B cell (primary cell): ENCODE measurements around the gene ENO2. TPM values are rescaled to one million over a fixed set of nuclear protein-coding genes. Genes with fewer than 3 reads are reported as not detected.
"Not testable (repeated sequence)": the region's sequence is repeated elsewhere in the genome, so short reads cannot be mapped to it uniquely, and the experiment has no call there.

Source experiments
- ATAC-seq: fragments of 200-7000 bp; cut with Tn5 transposase; one replicate; pipeline ENCODE4 v1.10.0; 2021; ENCODE audit warnings: low read depth, mild to moderate bottlenecking, moderate number of reproducible peaks, moderate library complexity
- CTCF ChIA-PET: fragments of 350-600 bp; sonication (Branson Sonifier 250); formaldehyde crosslinking; loops from one replicate; lab custom pipeline; 2021; ENCODE audit warnings: antibody characterized with exemption, inconsistent platforms; lab: Charles Lee
- POLR2A ChIA-PET: fragments of 350-600 bp; sonication (Branson Sonifier 250); formaldehyde crosslinking; loops from one replicate; lab custom pipeline; 2021; ENCODE audit warnings: antibody characterized with exemption; lab: Charles Lee
- DNase-seq: peaks from one replicate; pipeline ENCODE4 v3.0.0; 2013
- H2AFZ ChIP-seq: 2 replicates; pipeline ENCODE4 v1.6.1; 2012; ENCODE audit warnings: mild to moderate bottlenecking, low read depth, low read length; ENCODE audit not compliant: insufficient read depth, poor library complexity, severe bottlenecking
- H3K27ac ChIP-seq, 2 donors: 1 replicate in 1 of 2; 2 replicates in 1 of 2; pipeline ENCODE4 v1.5.1; 2012 to 2013; ENCODE audit warnings: low read length in 2 of 2, mild to moderate bottlenecking in 2 of 2, moderate library complexity in 1 of 2
- H3K27me3 ChIP-seq, 4 experiments: fragments of 200-600 bp in 1 of 4; sonication (generic) in 1 of 4; replicated peaks in 1 of 4; 1 replicate in 2 of 4; 2 replicates in 2 of 4; pipeline versions ENCODE4 v1.6.1 to v1.7.0; 2013 to 2016; ENCODE audit warnings: low read length in 3 of 4, mild to moderate bottlenecking in 2 of 4, mixed read lengths in 1 of 4, moderate library complexity in 1 of 4; ENCODE audit not compliant: insufficient read depth in 4 of 4, control insufficient read depth in 3 of 4; ENCODE audit errors: control extremely low read depth in 1 of 4
- H3K36me3 ChIP-seq, 2 experiments: replicated peaks in 1 of 2; 1 replicate in 1 of 2; 2 replicates in 1 of 2; pipeline versions ENCODE4 v1.6.1 to v1.7.1; 2013; ENCODE audit warnings: low read length in 1 of 2; ENCODE audit not compliant: insufficient read depth in 2 of 2, control insufficient read depth in 1 of 2; ENCODE audit errors: control extremely low read depth in 1 of 2, extremely low read depth in 1 of 2
- H3K4me1 ChIP-seq, 2 donors: fragments of 200-600 bp in 1 of 2; sonication (generic) in 1 of 2; 1 replicate in 1 of 2; 2 replicates in 1 of 2; pipeline versions ENCODE4 v1.5.1 to v1.6.1; 2013 to 2017; ENCODE audit warnings: low read length in 2 of 2; ENCODE audit not compliant: control insufficient read depth in 2 of 2, insufficient read depth in 2 of 2
- H3K4me2 ChIP-seq: replicated peaks from 2 replicates; pipeline ENCODE3; 2012; ENCODE audit warnings: mild to moderate bottlenecking, low read depth, low read length; ENCODE audit not compliant: poor library complexity, severe bottlenecking
- H3K4me3 ChIP-seq, 5 experiments: fragments of 200-600 bp in 1 of 5; sonication (generic) in 1 of 5; 1 replicate in 3 of 5; 2 replicates in 2 of 5; pipeline versions ENCODE4 v1.5.1 to v1.7.0; 2011 to 2016; ENCODE audit warnings: low read length in 4 of 5, mild to moderate bottlenecking in 4 of 5, low read depth in 2 of 5, control low read depth in 1 of 5, moderate library complexity in 1 of 5; ENCODE audit not compliant: insufficient read depth in 1 of 5; ENCODE audit errors: control extremely low read depth in 1 of 5, extremely low read depth in 1 of 5
- H3K79me2 ChIP-seq: fragments of 200-600 bp; sonication (generic); one replicate; pipeline ENCODE4 v1.6.0; 2016; ENCODE audit warnings: low read length; ENCODE audit not compliant: control insufficient read depth, insufficient read depth
- H3K9ac ChIP-seq: fragments of 200-600 bp; sonication (generic); 2 replicates; pipeline ENCODE4 v1.6.1; 2017; ENCODE audit warnings: mild to moderate bottlenecking, low read length, moderate library complexity
- H3K9me3 ChIP-seq, 3 donors: one replicate each; pipeline versions ENCODE4 v1.6.1 to v1.7.1; 2013; ENCODE audit warnings: low read length in 2 of 3; ENCODE audit not compliant: control insufficient read depth in 2 of 3, insufficient read depth in 1 of 3; ENCODE audit errors: control extremely low read depth in 1 of 3
- H4K20me1 ChIP-seq: 2 replicates; pipeline ENCODE4 v1.6.0; 2012; ENCODE audit warnings: mild to moderate bottlenecking, low read length; ENCODE audit not compliant: insufficient read depth, control insufficient read depth, poor library complexity, severe bottlenecking
- H3K27ac Mint-ChIP-seq: one replicate; pipeline ENCODE4 v1.8.0; 2021; ENCODE audit warnings: mixed read lengths
- H3K27me3 Mint-ChIP-seq: one replicate; pipeline ENCODE4 v1.8.0; 2021; ENCODE audit warnings: mixed read lengths
- H3K4me1 Mint-ChIP-seq: one replicate; pipeline ENCODE4 v1.8.0; 2021; ENCODE audit warnings: mixed read lengths
- H3K4me3 Mint-ChIP-seq: one replicate; pipeline ENCODE4 v1.8.0; 2021; ENCODE audit warnings: mixed read lengths
- H3K9me3 Mint-ChIP-seq: one replicate; pipeline ENCODE4 v1.8.0; 2022; ENCODE audit warnings: mixed read lengths; ENCODE audit not compliant: insufficient read depth
- EZH2 ChIP-seq: IDR thresholded peaks from 2 replicates; pipeline ENCODE4 v1.6.1; 2012; ENCODE audit warnings: borderline replicate concordance, low read depth, mild to moderate bottlenecking, moderate library complexity, low read length; ENCODE audit not compliant: insufficient read depth, poor library complexity, severe bottlenecking
- WGBS: methylation state at CpG from one replicate; pipeline ENCODE4 v1.1.5; 2013; ENCODE audit warnings: missing lambda C conversion rate; ENCODE audit not compliant: insufficient coverage; 5-methylcytosine and 5-hydroxymethylcytosine counted together
- intact Hi-C: fragments of 100-400 bp; cut with micrococcal nuclease; formaldehyde crosslinking; loops from one replicate; pipeline ENCODE4 v1.10.0; 2022
- polyA plus RNA-seq: library from polyadenylated mRNA; depleted of rRNA; stranded (reverse); fragments of >200 nt; gene quantifications from 2 replicates; pipeline ENCODE4 v1.2.3, GENCODE V29; 2012
- total RNA-seq, 2 donors: library from RNA; stranded (reverse); fragments of 120-200 nt in 1 of 2; gene quantifications; 1 replicate in 1 of 2; 2 replicates in 1 of 2; pipeline versions ENCODE4 v1.2.3 to v1.2.4, GENCODE V29; 2013 to 2022
- TF ChIP-seq, protein P1 (sequence below): fragments of 200-600 bp; IDR thresholded peaks from one replicate; pipeline ENCODE4 v1.8.0; 2022; ENCODE audit warnings: antibody characterized with exemption, mild to moderate bottlenecking

Gene ENO2
- total and polyA plus RNA-seq, 2 donors (not counting 1 experiment from before 2014, with no cell fraction given), result 42.5 to 55.3 TPM

DNA sequence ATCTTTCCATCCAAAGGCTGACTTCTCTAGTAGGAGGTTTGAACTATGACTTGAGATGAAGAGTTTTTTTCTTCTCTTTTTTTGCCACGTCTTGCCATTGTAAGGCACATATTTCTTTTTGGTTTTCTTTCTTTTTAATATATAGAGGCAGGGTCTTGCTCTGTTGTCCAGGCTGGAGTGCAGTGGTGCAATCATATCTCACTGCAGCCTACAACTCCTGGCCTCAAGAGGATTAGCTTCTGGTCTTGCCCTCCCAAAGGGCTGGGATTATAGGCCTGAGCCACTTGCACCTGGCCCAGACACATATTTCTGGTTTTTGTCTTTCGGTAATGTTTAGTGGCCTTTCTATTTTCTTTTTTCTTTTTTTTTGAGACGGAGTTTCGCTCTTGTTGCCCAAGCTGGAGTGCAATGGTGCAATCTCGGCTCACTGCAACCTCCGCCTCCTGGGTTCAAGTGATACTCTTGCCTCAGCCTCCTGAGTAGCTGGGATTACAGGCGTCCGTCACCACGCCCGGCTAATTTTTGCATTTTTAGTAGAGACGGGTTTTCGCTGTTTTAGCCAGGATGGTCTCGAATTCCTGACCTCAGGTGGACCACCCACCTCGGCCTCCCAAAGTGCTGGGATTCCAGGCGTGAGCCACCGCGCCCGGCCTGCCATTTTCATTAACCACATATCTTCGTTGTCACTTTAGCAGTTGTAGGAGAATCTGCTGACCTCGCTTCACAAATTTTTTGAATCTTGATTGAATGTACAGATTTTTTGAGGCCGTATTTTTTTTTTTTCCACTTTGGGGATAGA, 24.4 kb upstream of the ENO2 start:
- H3K4me1 Mint-ChIP-seq, result peaks cover 15% of the 10 kb centered on the region
- H3K27me3 Mint-ChIP-seq, H3K9me3 ChIP-seq, H4K20me1 ChIP-seq, H3K27me3 ChIP-seq, H3K79me2 ChIP-seq, H3K36me3 ChIP-seq, CTCF ChIA-PET, H3K9me3 Mint-ChIP-seq, intact Hi-C loops, ATAC-seq, H3K9ac ChIP-seq, DNase-seq, H3K4me3 ChIP-seq, H3K27ac ChIP-seq: not testable (repeated sequence)
- H2AFZ ChIP-seq, result peak overlapping the region; percentile 74
- POLR2A ChIA-PET, result interaction anchor here (1.3 kb wide), 1 partner anchor 16 kb away, joined by 3 read pairs; no protein-coding TSS in a partner anchor
- H3K4me2 ChIP-seq, result peak overlapping the region; percentile 75
- H3K27ac Mint-ChIP-seq, result peak overlapping the region; percentile 91
- peaks cover 9 to 13% of the 10 kb centered on the region in 2 donors for H3K4me1 ChIP-seq
- H3K4me3 Mint-ChIP-seq, result peak overlapping the region; percentile 87
- WGBS, result 93% methylated on average over 12 of the region's 21 CpGs

DNA sequence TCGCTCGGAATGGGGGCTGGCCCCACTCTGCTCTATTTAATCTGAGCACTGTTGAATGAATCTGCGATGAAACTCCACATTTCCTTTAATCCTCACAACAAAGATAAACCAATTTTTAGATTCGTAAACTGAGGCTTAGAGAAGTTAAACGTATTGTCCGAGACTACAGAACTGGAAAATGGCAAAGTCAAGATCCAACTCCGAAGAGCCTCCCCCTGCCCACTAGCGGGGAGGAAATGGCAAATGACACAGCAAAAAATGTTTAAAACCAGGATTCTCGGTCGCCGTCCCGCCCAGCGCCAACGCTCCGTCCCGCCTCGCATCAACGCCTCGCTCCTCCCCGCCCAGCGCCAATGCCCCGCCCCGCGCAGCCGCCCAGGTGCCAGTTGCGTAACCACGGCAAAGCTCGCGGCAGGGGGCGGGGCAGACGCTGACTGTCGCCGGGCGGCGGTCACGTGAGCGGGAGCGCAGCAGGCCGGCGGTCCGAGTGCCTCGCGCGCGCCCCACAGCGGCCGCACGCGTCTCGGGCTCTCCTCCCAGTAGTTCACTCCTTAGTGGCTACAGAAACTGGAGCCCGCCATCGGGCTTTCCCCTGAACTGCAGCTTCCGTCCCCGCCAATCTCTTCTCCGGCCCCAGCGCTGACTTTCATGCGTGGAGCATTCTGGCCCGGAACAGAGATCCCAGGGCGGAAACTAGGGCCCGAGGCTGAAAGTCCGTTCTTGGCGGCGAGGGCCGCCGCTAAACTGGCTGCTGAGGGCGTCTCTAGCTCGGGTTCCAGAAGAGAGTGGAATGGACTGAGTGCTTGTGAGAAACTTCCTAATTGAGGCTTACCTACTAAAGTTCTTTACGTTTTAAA, 23.4 kb upstream of the ENO2 start:
- peak; percentile 95 for ATAC-seq
- no peaks in the 10 kb centered on the region for H3K36me3 ChIP-seq
- POLR2A ChIA-PET, result interaction anchor here (0.6 to 1.6 kb wide), 13 partner anchors 9 to 78 kb away, joined by 3 to 30 read pairs (median 4); partner anchors contain the start of genes C12orf57, CDCA3, ENO2 and RNU7-1
- CTCF ChIA-PET, result interaction anchor here (0.7 to 2.7 kb wide), 26 partner anchors 9 to 338 kb away, joined by 3 to 77 read pairs (median 5); partner anchors contain the start of genes C12orf57, CDCA3, ENO2 and LPCAT3
- H4K20me1 ChIP-seq, result no peaks in the 10 kb centered on the region
- peak overlapping the region; percentile 61 to 79 (median 76) for H3K4me3 ChIP-seq
- Mint-ChIP-seq H3K4me1 (peaks cover 15% of the 10 kb centered on the region), H3K9me3 (no peaks in the 10 kb centered on the region), H3K27me3 (no peaks in the 10 kb centered on the region), H3K4me3 (peak overlapping the region; percentile 87), H3K27ac (peak overlapping the region; percentile 91)
- TF ChIP-seq, protein P1, sequence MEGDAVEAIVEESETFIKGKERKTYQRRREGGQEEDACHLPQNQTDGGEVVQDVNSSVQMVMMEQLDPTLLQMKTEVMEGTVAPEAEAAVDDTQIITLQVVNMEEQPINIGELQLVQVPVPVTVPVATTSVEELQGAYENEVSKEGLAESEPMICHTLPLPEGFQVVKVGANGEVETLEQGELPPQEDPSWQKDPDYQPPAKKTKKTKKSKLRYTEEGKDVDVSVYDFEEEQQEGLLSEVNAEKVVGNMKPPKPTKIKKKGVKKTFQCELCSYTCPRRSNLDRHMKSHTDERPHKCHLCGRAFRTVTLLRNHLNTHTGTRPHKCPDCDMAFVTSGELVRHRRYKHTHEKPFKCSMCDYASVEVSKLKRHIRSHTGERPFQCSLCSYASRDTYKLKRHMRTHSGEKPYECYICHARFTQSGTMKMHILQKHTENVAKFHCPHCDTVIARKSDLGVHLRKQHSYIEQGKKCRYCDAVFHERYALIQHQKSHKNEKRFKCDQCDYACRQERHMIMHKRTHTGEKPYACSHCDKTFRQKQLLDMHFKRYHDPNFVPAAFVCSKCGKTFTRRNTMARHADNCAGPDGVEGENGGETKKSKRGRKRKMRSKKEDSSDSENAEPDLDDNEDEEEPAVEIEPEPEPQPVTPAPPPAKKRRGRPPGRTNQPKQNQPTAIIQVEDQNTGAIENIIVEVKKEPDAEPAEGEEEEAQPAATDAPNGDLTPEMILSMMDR, result peak; percentile 90
- no peak for TF ChIP-seq EZH2
- peaks cover 4% of the 10 kb centered on the region for H3K79me2 ChIP-seq
- H2AFZ ChIP-seq, result peak overlapping the region; percentile 79
- H3K9ac ChIP-seq, result peak overlapping the region; percentile 68
- peaks cover 9 to 13% of the 10 kb centered on the region in 2 donors for H3K4me1 ChIP-seq
- H3K4me2 ChIP-seq, result peak overlapping the region; percentile 75
- peak overlapping the region; percentile 93 to 94 for H3K27ac ChIP-seq
- no peaks in the 10 kb centered on the region for H3K27me3 ChIP-seq
- peak; percentile 98 for DNase-seq
- intact Hi-C loops, result loop anchor here (1.0 kb wide), 8 partner anchors 13 to 138 kb away; partner anchors contain the start of genes EMG1, LPCAT3, LRRC23 and MLF2
- no peaks in the 10 kb centered on the region for H3K9me3 ChIP-seq
- whole genome bisulfite sequencing, result 2% methylated on average over 62 of the region's 68 CpGs
